Measurements from ENCODE around the gene ARID2. TPM values are rescaled to one million over a fixed set of nuclear protein-coding genes. Genes with fewer than 3 reads are reported as not detected.
A peak's percentile ranks its signal among the peaks of the same experiment; 100 is the strongest.

ARID2 gene
- total and polyA plus RNA-seq, 2 of the 13 experiments (the other 11 are each of a cell fraction or from before 2014, with no cell fraction given) = 15.9 to 22.2 TPM

GRCh38 chr12:45728630-45729232, 775 bp upstream of the ARID2 start (continued):
- TF ChIP-seq FOXP4 (CRISPR knock-in tag; IDR thresholded peaks at IDR 0.05) (peak; percentile 75), ZNF10 (CRISPR knock-in tag; IDR thresholded peaks at IDR 0.05; ENCODE audit: borderline replicate concordance, low read depth) (no peak), UBTF (CRISPR knock-in tag; IDR thresholded peaks at IDR 0.05) (peak; percentile 99), ZNF326 (CRISPR knock-in tag; IDR thresholded peaks at IDR 0.05; ENCODE audit: borderline replicate concordance) (no peak), ZNF703 (CRISPR knock-in tag; IDR thresholded peaks at IDR 0.05; ENCODE audit: borderline replicate concordance) (no peak), HNF1B (CRISPR knock-in tag; IDR thresholded peaks at IDR 0.05) (peak; percentile 91), ZSCAN31 (CRISPR knock-in tag; IDR thresholded peaks at IDR 0.05; ENCODE audit: low read depth) (peak; percentile 89), MIER3 (CRISPR knock-in tag; IDR thresholded peaks at IDR 0.05; ENCODE audit: borderline replicate concordance) (peak; percentile 96), RBM22 (optimal IDR thresholded peaks at IDR 0.05; ENCODE audit: low read length) (no peak), ZNF609 (CRISPR knock-in tag; IDR thresholded peaks at IDR 0.05; ENCODE audit: borderline replicate concordance) (peak; percentile 68; the same call in 1 of the 2 replicates), ZNF503 (CRISPR knock-in tag; IDR thresholded peaks at IDR 0.05) (no peak; the same call in 1 of the 2 replicates), NR2F6 (IDR thresholded peaks at IDR 0.05) (no peak), NR2F6 (CRISPR knock-in tag; IDR thresholded peaks at IDR 0.05) (peak; percentile 75), ZNF660 (CRISPR knock-in tag; IDR thresholded peaks at IDR 0.05; ENCODE audit: borderline replicate concordance, low read depth) (no peak), KAT7 (CRISPR knock-in tag; IDR thresholded peaks at IDR 0.05; ENCODE audit: borderline replicate concordance) (peak; percentile 85; the same call in 1 of the 2 replicates)

Data from HepG2 (cell line).